Stimulated activated CD4-positive, alpha-beta T cell treated with anti-CD3 and anti-CD28 coated beads, Interleukin-2, amount 100 ng/mL, for 24 hours (primary cell): ENCODE data around the gene LAMA5.
"Not testable (repeated sequence)": the region's sequence is repeated elsewhere in the genome, so short reads cannot be mapped to it uniquely, and the experiment has no call there.

Experiments
- DNase-seq, 2 donors: peaks; one replicate each; pipeline ENCODE4 v3.0.0-alpha.2; 2020

The LAMA5 gene

GRCh38 chr20:62390317-62391164, 23.4 kb upstream of the LAMA5 start:
- DNase-seq = no peak

GRCh38 chr20:62389601-62390087, 22.5 kb upstream of the LAMA5 start:
- DNase-seq = no peak

GRCh38 chr20:62388839-62389600, 21.9 kb upstream of the LAMA5 start:
- no peak for DNase-seq

GRCh38 chr20:62387933-62388635, 21.0 kb upstream of the LAMA5 start:
- no peak for DNase-seq

- DNase-seq = no peak
Observed at GRCh38 chr20:62387219-62387913, 20.3 kb upstream of the LAMA5 start.

- DNase-seq = peak; percentile 92 to 94
Observed at GRCh38 chr20:62386383-62387218, 19.5 kb upstream of the LAMA5 start, which contains the start of gene RPS21. Gene RPS21 (plus strand): TSS chr20:62387103. CDS start chr20:62387339, 236 bp downstream.

- DNase-seq = peak; percentile 80 to 84
Observed at GRCh38 chr20:62382306-62383198, 15.4 kb upstream of the LAMA5 start.

- DNase-seq = no peak
Observed at GRCh38 chr20:62381842-62382241, 14.7 kb upstream of the LAMA5 start.

GRCh38 chr20:62381202-62381797, 14.2 kb upstream of the LAMA5 start:
- DNase-seq = no peak

GRCh38 chr20:62378215-62378614, 11.1 kb upstream of the LAMA5 start:
- DNase-seq = no peak

- no peak for DNase-seq
Observed at GRCh38 chr20:62377615-62378178, 10.6 kb upstream of the LAMA5 start.

- no peak for DNase-seq
Observed at GRCh38 chr20:62377064-62377461, 10.0 kb upstream of the LAMA5 start.

- DNase-seq = no peak
Observed at GRCh38 chr20:62376112-62377063, 9.3 kb upstream of the LAMA5 start.

- DNase-seq = no peak
Observed at GRCh38 chr20:62374331-62375152, 7.4 kb upstream of the LAMA5 start.

GRCh38 chr20:62373631-62374179, 6.6 kb upstream of the LAMA5 start:
- DNase-seq = not testable (repeated sequence)

GRCh38 chr20:62372042-62372993, 5.2 kb upstream of the LAMA5 start:
- no peak for DNase-seq
